ENCODE data around the gene TBX15. TPM values are rescaled to one million over a fixed set of nuclear protein-coding genes. Genes with fewer than 3 reads are reported as not detected.

TBX15 gene
- total and polyA plus RNA-seq, 2 experiments from 2014 or later = 0.21 TPM; not detected in 1

DNA sequence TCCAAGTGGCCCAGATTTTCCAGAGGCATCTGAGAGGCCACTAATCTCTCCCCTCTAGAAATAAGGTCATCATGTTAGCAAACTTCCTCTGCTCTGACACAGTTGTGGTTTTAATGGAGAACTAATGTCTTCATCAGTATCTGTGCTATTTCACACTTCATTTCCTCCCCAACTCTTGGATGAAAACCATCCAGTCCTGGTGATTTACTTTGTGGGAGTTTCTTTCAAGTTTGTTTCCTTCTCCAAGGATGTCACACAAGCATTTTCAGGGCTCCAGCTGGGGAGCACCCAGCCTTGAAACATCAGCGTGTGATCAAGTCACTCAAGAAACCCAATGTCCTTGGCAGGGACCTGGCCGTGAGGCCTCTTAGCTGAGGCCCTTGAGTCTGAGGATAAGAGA is 38.8 kb downstream of the TBX15 start (continued):
- no peak for TF ChIP-seq ZNF462 (CRISPR knock-in tag; IDR thresholded peaks at IDR 0.05)
- no peak for TF ChIP-seq EZH2 (IDR thresholded peaks at IDR 0.05; ENCODE audit: low read depth, unreplicated experiment)
- no peak for TF ChIP-seq JUNB (IDR thresholded peaks at IDR 0.05; ENCODE audit: unreplicated experiment)
- no peak for TF ChIP-seq POLR2AphosphoS5 (IDR thresholded peaks at IDR 0.05; ENCODE audit: low read depth)
- TF ChIP-seq, protein P1, sequence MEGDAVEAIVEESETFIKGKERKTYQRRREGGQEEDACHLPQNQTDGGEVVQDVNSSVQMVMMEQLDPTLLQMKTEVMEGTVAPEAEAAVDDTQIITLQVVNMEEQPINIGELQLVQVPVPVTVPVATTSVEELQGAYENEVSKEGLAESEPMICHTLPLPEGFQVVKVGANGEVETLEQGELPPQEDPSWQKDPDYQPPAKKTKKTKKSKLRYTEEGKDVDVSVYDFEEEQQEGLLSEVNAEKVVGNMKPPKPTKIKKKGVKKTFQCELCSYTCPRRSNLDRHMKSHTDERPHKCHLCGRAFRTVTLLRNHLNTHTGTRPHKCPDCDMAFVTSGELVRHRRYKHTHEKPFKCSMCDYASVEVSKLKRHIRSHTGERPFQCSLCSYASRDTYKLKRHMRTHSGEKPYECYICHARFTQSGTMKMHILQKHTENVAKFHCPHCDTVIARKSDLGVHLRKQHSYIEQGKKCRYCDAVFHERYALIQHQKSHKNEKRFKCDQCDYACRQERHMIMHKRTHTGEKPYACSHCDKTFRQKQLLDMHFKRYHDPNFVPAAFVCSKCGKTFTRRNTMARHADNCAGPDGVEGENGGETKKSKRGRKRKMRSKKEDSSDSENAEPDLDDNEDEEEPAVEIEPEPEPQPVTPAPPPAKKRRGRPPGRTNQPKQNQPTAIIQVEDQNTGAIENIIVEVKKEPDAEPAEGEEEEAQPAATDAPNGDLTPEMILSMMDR (conservative IDR thresholded peaks at IDR 0.05; ENCODE audit: low read depth in 2 of 2) = no peak
- TF ChIP-seq STAT1 (IDR thresholded peaks at IDR 0.05; ENCODE audit: unreplicated experiment) = no peak
- TF ChIP-seq NANOG (IDR thresholded peaks at IDR 0.05; ENCODE audit: borderline replicate concordance) = no peak

DNA sequence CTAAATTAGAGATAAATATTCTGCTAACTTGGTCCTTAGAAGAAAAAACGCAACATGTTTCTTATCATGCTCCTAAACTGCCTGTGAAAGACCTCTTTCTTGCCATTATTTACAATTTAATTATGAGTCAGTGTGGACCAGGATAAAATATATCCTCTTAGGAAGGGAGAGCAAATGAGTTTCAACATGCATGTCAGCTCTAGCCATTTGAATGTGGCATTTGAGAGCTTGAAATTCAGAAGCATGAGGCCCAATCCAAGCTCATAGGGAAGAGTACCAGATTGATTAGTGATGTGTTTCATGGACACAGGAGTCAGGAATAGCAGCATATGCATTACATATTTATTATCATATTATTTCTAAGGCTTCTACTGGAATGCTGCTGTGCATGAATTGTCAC is 39.3 kb downstream of the TBX15 start:
- Histone ChIP-seq H3K79me2 (replicated peaks; ENCODE audit: insufficient read depth) (no peaks in the 10 kb centered on the region), H3K9me2 (ENCODE audit: insufficient read depth) (peaks cover 7% of the 10 kb centered on the region; the same call in 1 of the 2 replicates), H2AFZ (no peak overlapping the region), H3K4me2 (no peak overlapping the region), H3F3A (replicated peaks; ENCODE audit: low read depth) (no peaks in the 10 kb centered on the region), H3K27me3 (ENCODE audit: insufficient read depth) (no peaks in the 10 kb centered on the region), H3K4me3 (no peak overlapping the region), H3K27ac (ENCODE audit: low read depth) (no peak overlapping the region), H3K36me3 (ENCODE audit: insufficient read depth) (no peaks in the 10 kb centered on the region; the same call in 1 of the 2 replicates), H3K4me1 (ENCODE audit: insufficient read depth) (no peaks in the 10 kb centered on the region), H4K20me1 (replicated peaks; ENCODE audit: insufficient read depth) (no peaks in the 10 kb centered on the region)
- no peaks in the 10 kb centered on the region for H3K27me3 Mint-ChIP-seq (ENCODE audit: insufficient read depth, low read depth, poor library complexity)
- no peaks in the 10 kb centered on the region for H3K4me1 Mint-ChIP-seq
- TF ChIP-seq, protein P1 (conservative IDR thresholded peaks at IDR 0.05; ENCODE audit: low read depth in 2 of 2) = no peak
- TF ChIP-seq STAT1 (IDR thresholded peaks at IDR 0.05; ENCODE audit: unreplicated experiment) (no peak), JUNB (IDR thresholded peaks at IDR 0.05; ENCODE audit: unreplicated experiment) (no peak), CREB1 (CRISPR knock-in tag; IDR thresholded peaks at IDR 0.05; ENCODE audit: low read depth) (no peak)
- no peak overlapping the region for H3K4me3 Mint-ChIP-seq
- no peak for DNase-seq (ENCODE audit: low spot score)
- peaks cover 4% of the 10 kb centered on the region; the same call in 1 of the 3 replicates for H3K9me3 Mint-ChIP-seq
- H3K36me3 Mint-ChIP-seq (ENCODE audit: low read depth) = no peaks in the 10 kb centered on the region
- no peak overlapping the region for H3K27ac Mint-ChIP-seq
- no peak for ATAC-seq

Measured in GM23338 (cell line).